SK-N-SH treated with all-trans-retinoic acid at 6 μM for 48 hours (cell line): ENCODE measurements around the gene PPP1R16B.

Experiments used
- ATAC-seq: fragments of 200-7000 bp; cut with Tn5 transposase; 3 replicates; pipeline ENCODE4 v1.9.1; 2020; ENCODE audit warnings: mild to moderate bottlenecking, moderate library complexity
- ARNTL ChIP-seq: fragments of 450-650 bp; formaldehyde crosslinking; IDR thresholded peaks from 2 replicates; pipeline ENCODE4 v1.5.0; 2020; ENCODE audit warnings: low read depth, mild to moderate bottlenecking, moderate library complexity, borderline replicate concordance
- BACH2 ChIP-seq: fragments of 250-450 bp; sonication (Bioruptor Pico); IDR thresholded peaks from 2 replicates; pipeline ENCODE4 v1.9.0; 2021; ENCODE audit warnings: mild to moderate bottlenecking, borderline replicate concordance
- CREB5 ChIP-seq: fragments of 250-450 bp; sonication (Bioruptor Pico); IDR thresholded peaks from 2 replicates; pipeline ENCODE4 v1.5.1; 2020; ENCODE audit warnings: low read depth, mild to moderate bottlenecking, moderate library complexity
- CSRNP3 ChIP-seq: fragments of 250-450 bp; sonication (Bioruptor Pico); IDR thresholded peaks from 2 replicates; pipeline ENCODE4 v1.5.1; 2021; ENCODE audit warnings: mild to moderate bottlenecking, moderate library complexity
- ESRRG ChIP-seq: fragments of 250-450 bp; sonication (Bioruptor Pico); IDR thresholded peaks from 2 replicates; pipeline ENCODE4 v1.6.1; 2021; ENCODE audit warnings: mild to moderate bottlenecking
- GLIS3 ChIP-seq: fragments of 250-450 bp; sonication (Bioruptor Pico); IDR thresholded peaks from 2 replicates; pipeline ENCODE4 v1.5.0; 2020; ENCODE audit warnings: mild to moderate bottlenecking, moderate library complexity
- ISL1 ChIP-seq: fragments of 250-450 bp; sonication (Bioruptor Pico); IDR thresholded peaks from 2 replicates; pipeline ENCODE4 v2.1.2; 2022; ENCODE audit warnings: mild to moderate bottlenecking, moderate library complexity
- PPARA ChIP-seq: fragments of 250-450 bp; sonication (Bioruptor Pico); IDR thresholded peaks from 2 replicates; pipeline ENCODE4 v1.5.0; 2020; ENCODE audit warnings: mild to moderate bottlenecking, borderline replicate concordance
- RARB ChIP-seq: fragments of 250-450 bp; sonication (Bioruptor Pico); IDR thresholded peaks from 2 replicates; pipeline ENCODE4 v1.8.0; 2021; ENCODE audit warnings: mild to moderate bottlenecking, moderate library complexity
- TCF4 ChIP-seq: fragments of 250-450 bp; sonication (Bioruptor Pico); IDR thresholded peaks from 2 replicates; pipeline ENCODE4 v1.8.0; 2021; ENCODE audit warnings: mild to moderate bottlenecking, moderate library complexity, borderline replicate concordance
- TOX ChIP-seq: fragments of 250-450 bp; sonication (Bioruptor Pico); IDR thresholded peaks from 2 replicates; pipeline ENCODE4 v1.8.0; 2021; ENCODE audit warnings: mild to moderate bottlenecking, moderate library complexity, borderline replicate concordance
- ZC3H10 ChIP-seq: fragments of 250-450 bp; sonication (Bioruptor Pico); IDR thresholded peaks from 2 replicates; pipeline ENCODE4 v1.5.1; 2021; ENCODE audit warnings: mild to moderate bottlenecking, moderate library complexity
- ZFP3 ChIP-seq: fragments of 250-450 bp; sonication (Bioruptor Pico); IDR thresholded peaks from 2 replicates; pipeline ENCODE4 v1.5.0; 2020; ENCODE audit warnings: mild to moderate bottlenecking, moderate library complexity
- ZFP30 ChIP-seq: fragments of 450-650 bp; formaldehyde crosslinking; IDR thresholded peaks from 2 replicates; pipeline ENCODE4 v1.5.0; 2022; ENCODE audit warnings: mild to moderate bottlenecking, moderate library complexity
- ZNF565 ChIP-seq: fragments of 450-650 bp; formaldehyde crosslinking; conservative IDR thresholded peaks from 2 replicates; pipeline ENCODE4 v1.5.0; 2020; ENCODE audit warnings: low read depth, mild to moderate bottlenecking, moderate library complexity
- ZNF70 ChIP-seq: fragments of 450-650 bp; formaldehyde crosslinking; IDR thresholded peaks from 2 replicates; pipeline ENCODE4 v1.5.0; 2020; ENCODE audit warnings: mild to moderate bottlenecking, moderate library complexity
- ZNF8 ChIP-seq: fragments of 450-650 bp; formaldehyde crosslinking; IDR thresholded peaks from 2 replicates; pipeline ENCODE4 v1.5.0; 2020; ENCODE audit warnings: mild to moderate bottlenecking, moderate library complexity
- TF ChIP-seq, protein P1 (sequence below): fragments of 250-450 bp; sonication (Bioruptor Pico); IDR thresholded peaks from 2 replicates; pipeline ENCODE4 v1.8.0; 2020; ENCODE audit warnings: mild to moderate bottlenecking, moderate library complexity, borderline replicate concordance

Gene PPP1R16B

GRCh38 chr20:38770970-38771369 is 34.5 kb upstream of the PPP1R16B start:
- TF ChIP-seq TOX (CRISPR knock-in tag): no peak
- TF ChIP-seq GLIS3 (CRISPR knock-in tag): no peak
- TF ChIP-seq, protein P1, sequence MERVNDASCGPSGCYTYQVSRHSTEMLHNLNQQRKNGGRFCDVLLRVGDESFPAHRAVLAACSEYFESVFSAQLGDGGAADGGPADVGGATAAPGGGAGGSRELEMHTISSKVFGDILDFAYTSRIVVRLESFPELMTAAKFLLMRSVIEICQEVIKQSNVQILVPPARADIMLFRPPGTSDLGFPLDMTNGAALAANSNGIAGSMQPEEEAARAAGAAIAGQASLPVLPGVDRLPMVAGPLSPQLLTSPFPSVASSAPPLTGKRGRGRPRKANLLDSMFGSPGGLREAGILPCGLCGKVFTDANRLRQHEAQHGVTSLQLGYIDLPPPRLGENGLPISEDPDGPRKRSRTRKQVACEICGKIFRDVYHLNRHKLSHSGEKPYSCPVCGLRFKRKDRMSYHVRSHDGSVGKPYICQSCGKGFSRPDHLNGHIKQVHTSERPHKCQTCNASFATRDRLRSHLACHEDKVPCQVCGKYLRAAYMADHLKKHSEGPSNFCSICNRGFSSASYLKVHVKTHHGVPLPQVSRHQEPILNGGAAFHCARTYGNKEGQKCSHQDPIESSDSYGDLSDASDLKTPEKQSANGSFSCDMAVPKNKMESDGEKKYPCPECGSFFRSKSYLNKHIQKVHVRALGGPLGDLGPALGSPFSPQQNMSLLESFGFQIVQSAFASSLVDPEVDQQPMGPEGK (CRISPR knock-in tag): no peak
- no peak for TF ChIP-seq RARB (CRISPR knock-in tag)
- no peak for TF ChIP-seq ZC3H10 (CRISPR knock-in tag)
- TF ChIP-seq ESRRG: no peak
- no peak for TF ChIP-seq ARNTL (CRISPR knock-in tag)
- TF ChIP-seq ZFP30 (CRISPR knock-in tag): no peak
- no peak for ATAC-seq

GRCh38 chr20:38771621-38772020 is 33.9 kb upstream of the PPP1R16B start:
- no peak for ATAC-seq

GRCh38 chr20:38774167-38774566 is 31.3 kb upstream of the PPP1R16B start:
- TF ChIP-seq GLIS3 (CRISPR knock-in tag) (no peak), ZNF8 (CRISPR knock-in tag) (peak; percentile 3; the same call in 1 of the 2 replicates), BACH2 (no peak), ZC3H10 (CRISPR knock-in tag) (no peak), ZNF70 (CRISPR knock-in tag) (no peak)
- ATAC-seq: no peak

More at GRCh38 chr20:38771621-38772020, 33.9 kb upstream of the PPP1R16B start:
- TF ChIP-seq, protein P1 (CRISPR knock-in tag): no peak
- no peak for TF ChIP-seq ZC3H10 (CRISPR knock-in tag)

DNA sequence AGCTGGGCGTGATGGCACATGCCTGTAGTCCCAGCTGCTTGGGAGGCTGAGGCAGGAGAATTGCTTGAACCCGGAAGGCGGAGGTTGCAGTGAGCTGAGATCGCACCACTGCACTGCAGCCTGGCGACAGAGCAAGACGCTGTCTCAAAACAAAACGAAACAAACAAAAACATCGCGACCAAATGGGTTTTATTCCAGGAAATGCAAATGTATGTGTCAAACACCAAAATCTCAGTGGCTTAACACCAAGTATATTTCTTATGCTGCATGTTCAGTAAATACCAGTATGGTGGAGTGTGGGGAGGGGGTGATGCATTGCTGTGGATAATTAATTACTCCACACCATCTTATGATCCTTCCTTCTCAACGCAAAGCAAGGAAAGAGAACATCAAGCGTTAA is 29.1 kb upstream of the PPP1R16B start:
- ATAC-seq: no peak
- TF ChIP-seq PPARA (CRISPR knock-in tag): no peak
- TF ChIP-seq, all 23 proteins: peak for 0

DNA sequence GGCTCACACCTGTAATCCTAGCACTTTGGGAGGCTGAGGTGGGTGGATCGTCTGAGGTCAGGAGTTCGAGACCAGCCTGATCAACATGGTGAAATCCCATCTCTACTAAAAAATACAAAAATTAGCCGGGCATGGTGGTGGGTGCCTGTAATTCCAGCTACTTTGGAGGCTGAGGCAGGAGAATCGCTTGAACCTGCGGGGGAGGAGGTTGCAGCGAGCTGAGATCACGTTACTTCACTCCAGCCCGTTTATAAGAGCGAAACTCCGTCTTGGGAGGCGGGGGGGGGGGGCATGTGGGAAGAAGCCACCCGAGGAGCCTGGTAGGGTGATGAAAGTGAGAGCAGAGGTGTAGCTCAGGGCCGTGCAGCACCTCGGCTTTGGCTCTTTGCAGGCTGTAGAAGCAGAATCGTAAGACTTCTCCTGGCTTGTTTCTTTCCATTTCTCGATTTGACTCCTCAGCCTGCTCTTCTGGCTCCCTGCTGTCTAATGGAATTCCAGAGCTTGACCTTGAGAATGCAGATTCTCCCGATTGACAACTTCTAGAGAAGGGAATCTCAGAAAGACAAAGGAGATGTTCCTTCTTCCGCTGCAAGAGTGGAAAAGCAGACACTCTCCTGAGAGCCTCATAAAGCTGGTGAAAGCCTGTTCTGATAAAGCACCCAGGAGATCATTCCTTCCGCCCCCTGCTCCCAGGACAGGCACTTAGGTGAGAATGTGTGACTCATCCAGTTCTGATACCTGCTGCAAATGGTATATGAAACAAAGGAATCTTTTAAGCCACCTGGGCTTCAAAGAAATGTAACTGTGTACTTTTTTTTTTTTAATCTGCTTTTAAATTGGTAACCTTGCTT is 26.0 kb upstream of the PPP1R16B start:
- no peak for ATAC-seq
- TF ChIP-seq, protein P1 (CRISPR knock-in tag): no peak
- TF ChIP-seq BACH2: no peak
- no peak for TF ChIP-seq CSRNP3 (CRISPR knock-in tag)
- no peak for TF ChIP-seq ZFP3
- TF ChIP-seq ARNTL (CRISPR knock-in tag): no peak
- no peak for TF ChIP-seq ISL1
- TF ChIP-seq ZC3H10 (CRISPR knock-in tag): no peak
- no peak for TF ChIP-seq ZFP30 (CRISPR knock-in tag)
- TF ChIP-seq CREB5 (CRISPR knock-in tag): no peak
- TF ChIP-seq TCF4 (CRISPR knock-in tag): no peak
- TF ChIP-seq ZNF565 (CRISPR knock-in tag): no peak
- TF ChIP-seq, all 23 proteins: peak for 0
